Cerebellar nuclear complex (tissue), 1 donor: ENCODE data around the gene RBM33.

Source experiments
- DNase-seq, 2 experiments: peaks; one replicate each; lab custom pipeline; 2025; lab: John Stamatoyannopoulos, UW

The RBM33 gene

GRCh38 chr7:155724327-155725005, 80.0 kb downstream of the RBM33 start:
- no peak for DNase-seq

- DNase-seq: no peak
These were observed 80.5 kb downstream of the RBM33 start for GRCh38 chr7:155725006-155725355.

GRCh38 chr7:155727616-155728015, 83.2 kb downstream of the RBM33 start:
- no peak for DNase-seq

DNA sequence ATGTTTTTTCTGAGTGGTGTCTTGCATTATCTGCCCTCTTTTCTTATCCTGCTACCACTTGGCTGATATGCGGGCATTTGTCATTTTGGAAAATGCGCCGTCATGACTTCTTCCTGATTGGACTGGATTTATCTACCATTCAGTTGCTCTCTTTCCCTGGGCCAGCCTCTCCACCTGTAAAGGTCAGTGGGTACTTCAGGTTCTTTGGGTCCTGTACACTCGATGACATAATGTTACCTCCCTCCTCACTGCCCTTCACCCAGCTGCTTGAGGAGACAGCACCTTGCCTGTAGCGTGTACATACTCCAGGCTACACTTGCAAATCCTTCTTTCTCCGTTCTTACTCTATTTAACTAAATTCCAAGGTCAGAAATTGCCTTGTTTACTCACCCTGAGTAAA, 83.7 kb downstream of the RBM33 start:
- DNase-seq: no peak

GRCh38 chr7:155729847-155730246, 85.4 kb downstream of the RBM33 start:
- no peak for DNase-seq

DNA sequence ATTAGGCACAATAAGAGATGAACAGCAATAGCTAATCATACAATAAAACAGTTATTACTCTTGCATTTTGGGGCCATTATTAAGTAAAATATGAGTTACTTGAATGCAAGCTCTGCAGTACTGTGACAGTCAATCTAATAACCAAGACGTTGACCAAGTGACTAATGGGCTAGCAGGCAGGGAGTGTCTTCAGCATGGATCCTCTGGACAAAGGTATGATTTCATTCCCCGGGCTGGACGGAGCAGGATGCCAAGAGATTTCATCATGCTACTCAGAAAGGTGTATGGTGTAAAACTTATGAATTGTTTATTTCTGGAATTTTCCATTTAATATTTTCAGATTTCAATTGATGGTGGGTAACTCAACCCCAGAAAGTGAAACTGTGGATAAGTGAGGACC, 86.9 kb downstream of the RBM33 start:
- no peak for DNase-seq

DNA sequence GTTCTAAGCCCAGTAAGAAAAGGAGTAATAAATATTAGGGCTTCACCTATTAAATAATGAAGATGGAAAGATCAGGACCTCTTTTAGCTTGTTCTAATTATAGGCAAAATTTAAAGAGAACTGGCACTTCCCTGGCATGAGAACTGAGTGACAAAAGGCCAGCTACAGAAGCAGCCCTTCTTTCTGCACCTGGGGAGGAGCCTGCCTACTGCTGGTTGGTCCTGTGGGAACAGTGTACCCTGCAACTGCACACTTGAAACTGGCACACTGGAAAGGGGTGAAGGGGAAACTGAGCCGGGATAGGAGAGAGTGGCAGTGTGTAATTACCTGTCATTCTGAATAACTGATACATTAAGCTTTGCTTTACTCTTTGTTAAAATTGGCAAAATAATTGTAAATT, 87.4 kb downstream of the RBM33 start:
- no peak for DNase-seq

GRCh38 chr7:155732286-155732685, 87.8 kb downstream of the RBM33 start:
- no peak for DNase-seq

- DNase-seq: no peak
These were observed 89.4 kb downstream of the RBM33 start for GRCh38 chr7:155733582-155734444.

DNA sequence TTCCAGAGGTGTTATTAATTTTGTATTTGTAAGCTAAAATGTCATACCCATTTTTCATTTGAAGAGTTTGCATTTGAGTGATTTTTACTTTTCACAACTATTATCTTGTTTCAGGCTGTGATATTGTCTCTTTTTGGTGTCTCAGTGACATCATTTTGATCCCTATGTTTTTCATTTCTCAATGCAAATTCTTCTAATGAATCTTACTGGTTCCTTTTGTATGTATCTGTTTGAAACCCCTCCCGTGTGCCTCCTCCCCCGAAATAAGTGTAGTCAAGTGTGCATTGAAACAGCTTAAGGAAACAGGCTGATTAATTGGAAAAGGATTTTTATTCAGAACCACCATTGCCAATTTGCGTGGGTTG, 90.0 kb downstream of the RBM33 start:
- DNase-seq: no peak

GRCh38 chr7:155735442-155736115, 91.1 kb downstream of the RBM33 start:
- no peak for DNase-seq

DNA sequence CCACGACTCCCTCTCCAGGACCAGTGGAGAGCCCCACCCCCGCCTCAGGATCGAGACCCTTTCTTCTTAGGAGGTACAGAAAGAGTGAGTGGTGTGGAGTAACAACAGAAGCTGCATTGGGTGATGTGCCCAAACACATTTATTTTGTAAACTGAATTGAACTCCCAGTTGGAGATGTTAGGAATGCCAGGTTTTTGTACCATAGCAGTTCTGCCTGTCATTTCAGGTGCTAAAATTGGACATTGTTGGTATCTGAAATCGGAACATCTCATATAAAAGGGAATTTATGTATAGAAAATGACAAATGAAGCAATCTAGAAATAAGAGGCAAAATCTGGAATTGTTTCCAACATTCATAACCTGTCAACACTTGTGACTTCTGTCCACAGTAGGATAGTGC, 93.1 kb downstream of the RBM33 start:
- no peak for DNase-seq

DNA sequence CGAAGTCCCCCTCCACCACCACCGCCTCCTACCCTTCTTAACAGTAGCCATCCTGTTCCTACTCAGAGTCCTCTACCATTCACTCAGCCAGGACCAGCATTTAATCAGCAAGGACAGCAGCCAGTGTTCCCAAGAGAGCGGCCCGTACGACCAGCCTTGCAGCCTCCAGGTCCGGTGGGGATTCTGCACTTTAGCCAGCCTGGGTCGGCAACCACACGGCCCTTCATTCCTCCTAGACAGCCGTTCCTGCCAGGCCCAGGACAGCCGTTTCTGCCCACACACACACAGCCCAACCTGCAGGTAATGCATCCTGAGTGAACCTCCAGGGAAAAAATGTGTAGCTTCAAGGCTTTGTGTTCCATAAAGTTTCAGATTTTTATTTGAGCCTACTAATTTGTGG, 93.6 kb downstream of the RBM33 start:
- DNase-seq: no peak

- peak; percentile 66 to 83 for DNase-seq
These were observed 94.4 kb downstream of the RBM33 start for GRCh38 chr7:155738652-155739537.

GRCh38 chr7:155739538-155740143, 95.2 kb downstream of the RBM33 start:
- no peak for DNase-seq

- DNase-seq: no peak
These were observed 96.6 kb downstream of the RBM33 start for GRCh38 chr7:155741082-155741481.

DNA sequence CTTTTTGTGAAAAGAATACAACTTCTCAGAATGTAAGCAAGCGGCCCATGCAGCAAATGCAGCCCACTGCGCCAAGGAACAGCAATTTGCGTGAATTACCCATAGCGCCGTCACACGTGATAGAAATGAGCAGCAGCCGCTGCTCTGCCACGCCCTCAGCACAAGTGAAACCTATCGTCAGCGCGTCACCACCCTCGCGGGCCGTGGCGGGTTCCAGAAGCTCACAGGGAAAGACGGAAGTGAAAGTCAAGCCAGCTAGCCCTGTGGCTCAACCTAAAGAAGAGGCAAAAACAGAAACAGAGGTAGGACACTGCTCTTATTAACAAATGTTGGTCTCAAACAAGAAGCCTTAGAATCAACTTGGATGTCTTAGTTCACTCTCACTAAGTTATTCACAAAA, 97.3 kb downstream of the RBM33 start:
- no peak for DNase-seq

DNA sequence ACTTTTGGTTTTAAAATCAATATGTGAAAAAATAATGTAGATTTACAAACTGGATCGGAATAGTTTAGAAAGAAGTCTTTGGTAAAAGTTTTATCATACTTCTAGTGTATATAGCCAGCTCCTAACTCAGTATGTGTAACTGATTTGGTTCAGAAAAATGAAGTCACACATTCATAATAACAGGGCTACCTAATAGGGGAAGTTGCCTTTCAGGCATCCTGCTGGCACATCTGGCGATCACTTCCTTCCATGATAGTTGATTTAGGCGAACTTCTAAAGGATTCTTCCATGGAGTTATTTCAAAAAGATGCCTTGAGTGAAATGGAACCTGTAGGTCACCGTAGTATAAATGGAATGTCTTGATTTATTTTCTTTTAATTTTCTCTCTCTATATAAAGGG, 98.7 kb downstream of the RBM33 start:
- DNase-seq: no peak

DNA sequence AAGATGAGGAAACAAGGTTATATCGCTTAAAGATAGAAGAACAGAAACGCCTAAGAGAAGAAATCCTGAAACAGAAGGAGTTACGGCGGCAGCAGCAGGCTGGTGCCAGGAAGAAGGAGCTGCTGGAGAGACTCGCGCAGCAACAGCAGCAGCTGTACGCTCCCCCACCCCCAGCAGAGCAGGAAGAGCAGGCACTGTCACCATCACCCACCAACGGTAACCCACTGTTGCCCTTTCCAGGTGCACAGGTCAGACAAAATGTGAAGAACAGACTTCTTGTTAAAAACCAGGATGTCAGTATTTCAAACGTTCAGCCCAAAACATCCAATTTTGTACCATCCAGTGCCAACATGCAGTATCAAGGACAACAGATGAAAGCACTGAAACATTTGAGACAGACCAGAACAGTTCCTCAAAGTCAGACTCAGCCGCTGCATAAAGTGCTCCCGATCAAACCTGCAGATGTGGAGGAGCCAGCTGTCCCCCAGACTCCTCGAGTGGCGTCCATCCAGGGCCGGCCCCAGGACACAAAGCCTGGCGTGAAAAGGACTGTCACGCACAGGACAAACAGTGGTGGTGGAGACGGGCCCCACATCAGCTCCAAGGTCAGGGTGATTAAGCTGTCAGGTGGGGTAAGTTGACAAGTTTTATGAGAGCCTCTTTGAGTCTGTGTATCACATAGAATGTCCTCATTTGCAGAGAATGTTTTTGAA, 100.7 kb downstream of the RBM33 start:
- DNase-seq: no peak

DNA sequence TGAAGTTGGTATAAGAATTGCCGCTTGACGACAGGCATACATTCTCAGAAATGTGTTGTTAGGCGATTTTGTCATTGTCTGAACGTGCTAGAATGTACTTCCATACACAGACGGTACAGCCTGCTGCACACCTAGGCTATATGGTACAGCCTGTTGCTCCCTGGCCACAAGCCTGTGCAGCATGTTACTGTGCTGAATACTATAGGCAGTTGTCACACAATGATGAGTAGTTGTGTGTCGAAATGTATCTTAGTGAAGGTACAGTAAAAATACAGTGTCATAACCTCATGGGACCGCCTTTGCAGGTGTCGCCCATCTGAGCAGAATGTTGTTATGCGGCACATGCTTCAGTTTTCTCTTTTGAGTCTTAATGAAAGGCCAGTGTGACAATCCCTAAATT, 101.3 kb downstream of the RBM33 start:
- no peak for DNase-seq

- no peak for DNase-seq
These were observed 101.7 kb downstream of the RBM33 start for GRCh38 chr7:155746188-155746587.
